Mucosa of descending colon (tissue), 3 donors: ENCODE measurements around the gene GTF2A1L. TPM values are rescaled to one million over a fixed set of nuclear protein-coding genes. Genes with fewer than 3 reads are reported as not detected.

ENCODE experiments used
- ATAC-seq: fragments of 200-7000 bp; cut with Tn5 transposase; one replicate; pipeline ENCODE4 v1.9.1; 2020; ENCODE audit warnings: mild to moderate bottlenecking, moderate library complexity
- DNase-seq, 3 donors: peaks; one replicate each; pipeline ENCODE4 v3.0.0-alpha.2; 2020
- H3K36me3 ChIP-seq: fragments of 200-600 bp; one replicate; pipeline ENCODE4 v1.8.0; 2021; ENCODE audit warnings: low read depth, mild to moderate bottlenecking
- H3K4me1 ChIP-seq: fragments of 200-600 bp; one replicate; pipeline ENCODE4 v1.8.0; 2021; ENCODE audit warnings: low read depth, mild to moderate bottlenecking
- H3K4me3 ChIP-seq: fragments of 200-600 bp; one replicate; pipeline ENCODE4 v1.8.0; 2021; ENCODE audit warnings: mild to moderate bottlenecking
- H3K9me3 ChIP-seq: fragments of 200-600 bp; one replicate; pipeline ENCODE4 v1.8.0; 2021; ENCODE audit warnings: mild to moderate bottlenecking
- intact Hi-C, 2 donors: fragments of 100-400 bp; cut with DNase I in 1 of 2; cut with micrococcal nuclease in 1 of 2; formaldehyde crosslinking; loops; one replicate each; pipeline versions ENCODE4 v1.11.0 to v1.11.1; 2022; cut with DNase I, micrococcal nuclease
- total RNA-seq, 3 donors: library from RNA; stranded (reverse); fragmentation: NEBNext Ultra II Directional in 2 of 3; extraction: Animal tissue kit (Norgen Biotek cat#: 25700) in 2 of 3; gene quantifications; one replicate each; pipeline versions ENCODE4 v1.2.1 to v1.2.4, GENCODE V29; 2021 to 2023
- TF ChIP-seq, protein P1 (sequence below): fragments of 200-600 bp; IDR thresholded peaks from one replicate; pipeline ENCODE4 v1.8.0; 2022; ENCODE audit warnings: antibody characterized with exemption, mild to moderate bottlenecking
- donor health status: DM: no; HTN: no; CAD: no; lungs with moderate emphysema.
- donor health status: DM: no; HTN: no; CAD: no.
- donor health status: DM: no; HTN: yes; CAD: no.

GTF2A1L gene
- total RNA-seq, 3 donors from 2014 or later = 0.77 to 8.6 TPM; not detected in 1

DNA sequence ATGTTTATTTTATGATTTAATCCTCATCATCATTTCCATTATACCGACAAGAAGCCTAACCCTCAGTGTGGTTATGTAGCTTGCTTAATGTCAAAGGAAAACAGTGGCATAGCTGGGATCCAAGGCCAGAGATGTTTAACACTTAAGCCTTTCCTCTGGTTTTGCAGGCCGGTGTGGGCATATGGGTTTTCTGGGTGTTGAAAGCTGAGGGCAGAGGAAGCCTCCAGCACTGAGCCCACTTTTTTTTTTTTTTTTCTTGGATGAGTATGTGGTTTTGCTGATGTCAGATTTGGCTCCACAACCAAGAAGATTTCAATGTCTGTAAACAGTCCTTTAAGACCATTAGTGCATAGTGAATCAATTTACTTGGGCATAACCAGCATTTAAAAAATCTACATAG lies 96.6 kb downstream of the GTF2A1L start:
- Histone ChIP-seq H3K9me3 (no peaks in the 10 kb centered on the region), H3K4me3 (no peak overlapping the region), H3K4me1 (peaks cover 15% of the 10 kb centered on the region), H3K36me3 (no peaks in the 10 kb centered on the region)
- TF ChIP-seq, protein P1, sequence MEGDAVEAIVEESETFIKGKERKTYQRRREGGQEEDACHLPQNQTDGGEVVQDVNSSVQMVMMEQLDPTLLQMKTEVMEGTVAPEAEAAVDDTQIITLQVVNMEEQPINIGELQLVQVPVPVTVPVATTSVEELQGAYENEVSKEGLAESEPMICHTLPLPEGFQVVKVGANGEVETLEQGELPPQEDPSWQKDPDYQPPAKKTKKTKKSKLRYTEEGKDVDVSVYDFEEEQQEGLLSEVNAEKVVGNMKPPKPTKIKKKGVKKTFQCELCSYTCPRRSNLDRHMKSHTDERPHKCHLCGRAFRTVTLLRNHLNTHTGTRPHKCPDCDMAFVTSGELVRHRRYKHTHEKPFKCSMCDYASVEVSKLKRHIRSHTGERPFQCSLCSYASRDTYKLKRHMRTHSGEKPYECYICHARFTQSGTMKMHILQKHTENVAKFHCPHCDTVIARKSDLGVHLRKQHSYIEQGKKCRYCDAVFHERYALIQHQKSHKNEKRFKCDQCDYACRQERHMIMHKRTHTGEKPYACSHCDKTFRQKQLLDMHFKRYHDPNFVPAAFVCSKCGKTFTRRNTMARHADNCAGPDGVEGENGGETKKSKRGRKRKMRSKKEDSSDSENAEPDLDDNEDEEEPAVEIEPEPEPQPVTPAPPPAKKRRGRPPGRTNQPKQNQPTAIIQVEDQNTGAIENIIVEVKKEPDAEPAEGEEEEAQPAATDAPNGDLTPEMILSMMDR = no peak
- intact Hi-C loops = no loop called here
- DNase-seq (no peak), ATAC-seq (no peak)

DNA sequence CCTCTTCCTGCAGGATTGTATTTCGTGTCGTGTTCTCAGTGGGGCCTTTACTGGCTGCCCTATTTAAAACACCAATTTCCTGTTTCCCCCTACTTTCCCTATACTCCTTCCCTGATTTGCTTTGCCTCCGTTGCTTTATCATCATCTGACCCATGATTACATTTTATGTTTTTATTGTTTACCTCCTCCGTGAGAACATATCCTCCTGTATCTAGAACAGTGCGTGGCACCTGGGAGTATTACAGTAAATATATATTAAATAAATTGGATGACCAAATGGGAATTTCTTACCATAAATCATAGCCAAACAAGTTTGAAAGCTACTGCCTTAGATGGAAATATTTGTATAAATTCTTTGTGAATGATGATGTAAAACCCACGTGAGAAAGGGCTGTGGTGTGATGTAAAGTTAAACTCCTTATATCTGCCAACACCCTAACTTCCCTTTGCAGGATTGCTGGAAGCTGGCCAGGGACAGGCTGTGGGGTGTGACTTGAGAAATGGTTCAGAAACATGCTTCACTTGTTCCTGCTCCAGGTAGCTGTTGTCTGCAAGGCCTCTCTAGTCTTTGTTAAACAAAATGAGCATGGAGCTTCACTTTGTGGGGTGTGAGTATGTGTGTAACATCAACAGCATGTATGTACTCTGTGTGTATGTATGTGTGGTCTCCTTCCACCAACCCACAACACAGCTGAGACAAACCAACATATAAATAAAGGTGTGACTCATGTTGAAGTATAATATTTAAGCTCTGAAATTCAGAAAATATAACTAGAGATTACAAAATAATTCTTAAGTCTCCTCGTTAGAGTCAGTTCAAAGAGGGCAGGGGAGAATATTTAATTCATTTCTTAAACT lies 97.6 kb downstream of the GTF2A1L start:
- intact Hi-C loops = no loop called here
- H3K4me3 ChIP-seq = no peak overlapping the region
- H3K36me3 ChIP-seq = no peaks in the 10 kb centered on the region
- ATAC-seq = peak; percentile 92
- peaks cover 15% of the 10 kb centered on the region for H3K4me1 ChIP-seq
- TF ChIP-seq, protein P1 = no peak
- no peaks in the 10 kb centered on the region for H3K9me3 ChIP-seq
- DNase-seq = peak; percentile 86 to 91 (median 89)

DNA sequence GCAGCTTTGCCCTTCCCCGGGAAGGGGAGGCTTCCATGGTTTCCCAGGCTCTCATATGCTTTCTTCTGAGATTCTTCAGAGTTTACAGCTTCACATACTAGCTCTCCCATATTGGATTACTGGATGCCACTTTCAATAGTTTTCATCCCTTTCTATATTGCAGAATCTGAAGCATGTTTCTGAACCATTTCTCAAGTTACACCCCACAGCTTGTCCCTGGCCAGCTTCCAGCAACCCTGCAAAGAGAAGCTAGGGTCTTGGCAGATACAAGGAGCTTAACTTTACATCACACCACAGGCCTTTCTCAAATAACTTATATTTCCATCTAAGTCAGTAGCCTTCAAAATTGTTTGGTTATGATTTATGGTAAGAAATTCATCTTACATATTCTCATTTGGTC lies 98.3 kb downstream of the GTF2A1L start:
- Histone ChIP-seq H3K4me3 (no peak overlapping the region), H3K4me1 (peaks cover 15% of the 10 kb centered on the region), H3K9me3 (no peaks in the 10 kb centered on the region), H3K36me3 (no peaks in the 10 kb centered on the region)
- TF ChIP-seq, protein P1 = no peak
- DNase-seq = no peak
- intact Hi-C loops = no loop called here
- no peak for ATAC-seq

DNA sequence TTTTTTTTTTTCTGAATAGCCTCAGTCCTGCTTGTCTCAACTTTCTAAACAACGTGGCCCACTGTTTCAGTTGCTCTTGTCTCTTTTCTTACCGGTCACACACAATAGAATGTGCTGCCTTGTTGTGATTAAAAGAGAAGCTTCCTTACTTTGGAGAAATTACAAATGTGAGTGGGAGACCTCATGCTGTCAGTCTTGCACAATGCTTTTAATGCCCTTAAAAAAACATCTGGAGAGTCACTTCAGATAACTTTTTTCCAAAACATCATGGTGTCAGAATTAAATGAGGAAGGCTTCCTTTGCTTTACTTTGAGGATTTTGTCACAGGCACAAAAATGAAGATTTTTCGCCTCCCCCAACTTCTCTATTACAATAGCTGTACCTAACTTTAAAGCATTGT lies 100.2 kb downstream of the GTF2A1L start:
- no peak overlapping the region for H3K4me3 ChIP-seq
- intact Hi-C loops = no loop called here

DNA sequence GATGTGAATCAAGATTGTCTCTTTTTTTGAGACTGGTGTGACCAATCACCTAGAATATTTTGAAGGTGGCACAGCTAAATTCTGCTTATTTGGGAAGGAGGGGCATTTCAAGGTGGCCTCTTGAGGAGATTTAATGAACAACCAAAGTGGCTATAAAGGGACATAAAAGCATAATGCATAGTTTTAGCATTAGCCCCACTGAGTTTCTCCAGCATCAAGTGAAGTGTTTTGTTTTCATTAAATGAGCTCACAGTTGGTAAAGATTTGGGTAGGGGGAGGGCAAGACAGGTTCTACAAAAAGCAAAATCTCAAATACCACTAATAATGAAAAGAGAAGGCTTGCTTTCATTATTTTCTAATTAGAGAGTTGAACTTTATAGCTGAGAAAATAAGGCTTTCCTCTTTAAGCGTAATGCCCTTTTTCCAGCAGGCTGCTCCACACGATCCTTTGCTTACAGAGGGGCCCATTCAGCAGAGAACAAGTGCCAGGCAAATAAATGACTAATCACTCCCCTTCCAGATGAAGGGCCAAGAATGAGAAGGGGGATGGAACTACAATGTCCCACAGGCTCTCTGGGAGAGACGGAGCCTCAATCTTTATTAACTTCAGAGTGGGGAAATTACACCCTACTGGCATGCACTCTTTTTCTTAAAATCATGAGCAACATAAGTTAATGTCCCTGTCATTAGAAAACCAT lies 102.0 kb downstream of the GTF2A1L start:
- DNase-seq = no peak
- ATAC-seq = no peak

More for the DNA sequence above, 100.2 kb downstream of the GTF2A1L start:
- H3K36me3 ChIP-seq = no peaks in the 10 kb centered on the region
- DNase-seq (no peak), ATAC-seq (no peak)
- no peaks in the 10 kb centered on the region for H3K9me3 ChIP-seq
- peaks cover 15% of the 10 kb centered on the region for H3K4me1 ChIP-seq
- TF ChIP-seq, protein P1 = no peak

More for the DNA sequence above, 102.0 kb downstream of the GTF2A1L start:
- intact Hi-C loops = loop anchor here in 1 of 2 donors (10.0 kb wide), 1 partner anchor 115 kb away; no protein-coding TSS in a partner anchor
- TF ChIP-seq, protein P1 = no peak
- no peaks in the 10 kb centered on the region for H3K9me3 ChIP-seq
- no peak overlapping the region for H3K4me3 ChIP-seq
- H3K4me1 ChIP-seq = peaks cover 14% of the 10 kb centered on the region
- H3K36me3 ChIP-seq = no peaks in the 10 kb centered on the region
